Subcutaneous abdominal adipose tissue (tissue), 5 donors: ENCODE results near the gene LGR4.
"Not testable (repeated sequence)": the region's sequence is repeated elsewhere in the genome, so short reads cannot be mapped to it uniquely, and the experiment has no call there.

ENCODE experiments used
- H3K27ac ChIP-seq: one replicate; pipeline ENCODE4 v1.7.0; 2013; ENCODE audit warnings: low read depth, mild to moderate bottlenecking, inconsistent platforms, low read length, moderate library complexity
- H3K27me3 ChIP-seq, 5 donors: one replicate each; pipeline ENCODE4 v1.7.0; 2013; ENCODE audit warnings: low read length in 5 of 5, inconsistent platforms in 1 of 5; ENCODE audit not compliant: control insufficient read depth in 5 of 5, insufficient read depth in 4 of 5
- H3K36me3 ChIP-seq, 5 donors: one replicate each; pipeline ENCODE4 v1.7.0; 2013; ENCODE audit warnings: low read length in 5 of 5; ENCODE audit not compliant: control insufficient read depth in 5 of 5, insufficient read depth in 5 of 5
- H3K4me1 ChIP-seq, 5 donors: one replicate each; pipeline ENCODE4 v1.7.0; 2013; ENCODE audit warnings: low read length in 5 of 5, mild to moderate bottlenecking in 3 of 5, moderate library complexity in 1 of 5; ENCODE audit not compliant: control insufficient read depth in 5 of 5, insufficient read depth in 5 of 5
- H3K4me3 ChIP-seq, 5 donors: one replicate each; pipeline ENCODE4 v1.7.0; 2013; ENCODE audit warnings: low read length in 5 of 5, low read depth in 1 of 5
- H3K9ac ChIP-seq, 5 donors: one replicate each; pipeline ENCODE4 v1.7.0; 2013; ENCODE audit warnings: low read length in 5 of 5, mild to moderate bottlenecking in 4 of 5, moderate library complexity in 3 of 5
- H3K9me3 ChIP-seq, 5 donors: one replicate each; pipeline ENCODE4 v1.7.0; 2013; ENCODE audit warnings: low read length in 5 of 5; ENCODE audit not compliant: control insufficient read depth in 5 of 5
- donor health status: healthy.
- donor health status: healthy.
- donor health status: healthy.
- donor health status: healthy.
- donor health status: healthy.

Gene LGR4

GRCh38 chr11:27472398-27473016 is at the start of gene LGR4:
TSS of gene LGR4 (minus strand) at chr11:27472790. CDS start at chr11:27472302, 488 bp downstream.
- H3K27ac ChIP-seq = peak within 1 kb of the TSS; percentile 82
- H3K27me3 ChIP-seq = no peaks in the 10 kb centered on the region
- no peaks in the 10 kb centered on the region for H3K9me3 ChIP-seq
- H3K9ac ChIP-seq = peak within 1 kb of the TSS; percentile 81 to 92 (median 86)
- peaks cover 0 to 47% (median 42%) of the 10 kb centered on the region in 5 donors for H3K4me1 ChIP-seq
- H3K36me3 ChIP-seq = no peaks in the 10 kb centered on the region
- peak within 1 kb of the TSS; percentile 79 to 89 (median 85) for H3K4me3 ChIP-seq

GRCh38 chr11:27520226-27520625 is 47.6 kb upstream of the LGR4 start:
- no peaks in the 10 kb centered on the region for H3K27me3 ChIP-seq
- H3K27ac ChIP-seq = no peak overlapping the region
- H3K4me3 ChIP-seq = no peak overlapping the region
- H3K9ac ChIP-seq = no peak overlapping the region
- no peaks in the 10 kb centered on the region for H3K9me3 ChIP-seq
- H3K4me1 ChIP-seq = no peaks in the 10 kb centered on the region
- H3K36me3 ChIP-seq = no peaks in the 10 kb centered on the region

GRCh38 chr11:27518518-27518917 is 45.9 kb upstream of the LGR4 start:
- H3K4me3 ChIP-seq = no peak overlapping the region
- no peaks in the 10 kb centered on the region for H3K36me3 ChIP-seq
- H3K4me1 ChIP-seq = peaks cover 0 to 11% (median 8%) of the 10 kb centered on the region in 5 donors
- peaks cover 0 to 7% (median 0%) of the 10 kb centered on the region in 5 donors for H3K9me3 ChIP-seq
- no peak overlapping the region for H3K27ac ChIP-seq
- no peaks in the 10 kb centered on the region for H3K27me3 ChIP-seq
- H3K9ac ChIP-seq = no peak overlapping the region

GRCh38 chr11:27517490-27517889 is 44.9 kb upstream of the LGR4 start:
- peaks cover 0 to 11% (median 8%) of the 10 kb centered on the region in 5 donors for H3K4me1 ChIP-seq
- not testable (repeated sequence) for H3K27ac ChIP-seq, H3K4me3 ChIP-seq, H3K9me3 ChIP-seq, H3K27me3 ChIP-seq, H3K36me3 ChIP-seq, H3K9ac ChIP-seq

- Histone ChIP-seq H3K9me3 (peaks cover 0 to 7% (median 0%) of the 10 kb centered on the region in 5 donors), H3K4me1 (peaks cover 0 to 16% (median 8%) of the 10 kb centered on the region in 5 donors), H3K36me3 (no peaks in the 10 kb centered on the region), H3K27me3 (no peaks in the 10 kb centered on the region), H3K27ac (no peak overlapping the region), H3K4me3 (peak overlapping the region in 1 of 5 donors; percentile 24), H3K9ac (no peak overlapping the region)
Measured at GRCh38 chr11:27514558-27514957, 42.0 kb upstream of the LGR4 start.

GRCh38 chr11:27514076-27514475 is 41.5 kb upstream of the LGR4 start:
- no peak overlapping the region for H3K4me3 ChIP-seq
- H3K27ac ChIP-seq = no peak overlapping the region
- no peaks in the 10 kb centered on the region for H3K27me3 ChIP-seq
- H3K36me3 ChIP-seq = no peaks in the 10 kb centered on the region
- H3K4me1 ChIP-seq = peaks cover 0 to 16% (median 8%) of the 10 kb centered on the region in 5 donors
- H3K9ac ChIP-seq = no peak overlapping the region
- peaks cover 0 to 7% (median 0%) of the 10 kb centered on the region in 5 donors for H3K9me3 ChIP-seq

- Histone ChIP-seq H3K36me3 (no peaks in the 10 kb centered on the region), H3K4me3 (no peak overlapping the region), H3K9me3 (peaks cover 0 to 7% (median 0%) of the 10 kb centered on the region in 5 donors), H3K4me1 (peaks cover 0 to 16% (median 8%) of the 10 kb centered on the region in 5 donors), H3K27me3 (no peaks in the 10 kb centered on the region), H3K27ac (no peak overlapping the region), H3K9ac (no peak overlapping the region)
Measured at GRCh38 chr11:27513389-27513788, 40.8 kb upstream of the LGR4 start.

GRCh38 chr11:27512238-27512637 is 39.6 kb upstream of the LGR4 start:
- Histone ChIP-seq H3K36me3 (no peaks in the 10 kb centered on the region), H3K4me3 (no peak overlapping the region), H3K9ac (no peak overlapping the region), H3K27me3 (no peaks in the 10 kb centered on the region), H3K9me3 (peaks cover 0 to 7% (median 0%) of the 10 kb centered on the region in 5 donors), H3K4me1 (peaks cover 0 to 20% (median 12%) of the 10 kb centered on the region in 5 donors), H3K27ac (no peak overlapping the region)

GRCh38 chr11:27509908-27510307 is 37.3 kb upstream of the LGR4 start:
- no peak overlapping the region for H3K9ac ChIP-seq
- H3K9me3 ChIP-seq = peaks cover 0 to 7% (median 0%) of the 10 kb centered on the region in 5 donors
- no peaks in the 10 kb centered on the region for H3K27me3 ChIP-seq

GRCh38 chr11:27507557-27508322 is 35.1 kb upstream of the LGR4 start:
- H3K27ac ChIP-seq = no peak overlapping the region

More at GRCh38 chr11:27509908-27510307, 37.3 kb upstream of the LGR4 start:
- H3K36me3 ChIP-seq = no peaks in the 10 kb centered on the region
- peaks cover 3 to 35% (median 25%) of the 10 kb centered on the region in 5 donors for H3K4me1 ChIP-seq
- H3K4me3 ChIP-seq = no peak overlapping the region
- no peak overlapping the region for H3K27ac ChIP-seq

More at GRCh38 chr11:27507557-27508322, 35.1 kb upstream of the LGR4 start:
- Histone ChIP-seq H3K4me3 (peak overlapping the region in 4 of 5 donors; percentile 76 to 100 (median 92)), H3K9me3 (no peaks in the 10 kb centered on the region), H3K9ac (peak overlapping the region in 1 of 5 donors; percentile 99), H3K36me3 (no peaks in the 10 kb centered on the region), H3K4me1 (peaks cover 3 to 29% (median 20%) of the 10 kb centered on the region in 5 donors), H3K27me3 (no peaks in the 10 kb centered on the region)
